Measurements from ENCODE around the gene DPY19L1. TPM values are rescaled to one million over a fixed set of nuclear protein-coding genes. Genes with fewer than 3 reads are reported as not detected.
A peak's percentile ranks its signal among the peaks of the same experiment; 100 is the strongest.
"Not testable (repeated sequence)": the region's sequence is repeated elsewhere in the genome, so short reads cannot be mapped to it uniquely, and the experiment has no call there.

Gene DPY19L1
- total RNA-seq, 1 experiment from 2014 or later: 46.8 TPM

- H3K4me3 ChIP-seq (ENCODE audit: low read depth, low read length, poor library complexity, severe bottlenecking); POLR2A ChIA-PET (ENCODE audit: low non-redundant PET); H3K9me3 ChIP-seq (ENCODE audit: low read depth, low read length, poor library complexity, severe bottlenecking); intact Hi-C loops (cut with micrococcal nuclease; ENCODE audit: unreplicated experiment); H3K27ac ChIP-seq (ENCODE audit: low read depth, low read length, poor library complexity, severe bottlenecking); BruUV-seq (replicated peaks); H3K27me3 ChIP-seq (replicated peaks; ENCODE audit: insufficient read depth, low read depth, low read length, poor library complexity); H3K4me1 ChIP-seq (ENCODE audit: insufficient read depth, low read length, poor library complexity, severe bottlenecking); H3K36me3 ChIP-seq (ENCODE audit: insufficient read depth, low read length, poor library complexity, severe bottlenecking); DNase-seq (ENCODE audit: low spot score); CTCF ChIA-PET: not testable (repeated sequence)
Observed at GRCh38 chr7:35065382-35065781, 28.1 kb upstream of the DPY19L1 start.

DNA sequence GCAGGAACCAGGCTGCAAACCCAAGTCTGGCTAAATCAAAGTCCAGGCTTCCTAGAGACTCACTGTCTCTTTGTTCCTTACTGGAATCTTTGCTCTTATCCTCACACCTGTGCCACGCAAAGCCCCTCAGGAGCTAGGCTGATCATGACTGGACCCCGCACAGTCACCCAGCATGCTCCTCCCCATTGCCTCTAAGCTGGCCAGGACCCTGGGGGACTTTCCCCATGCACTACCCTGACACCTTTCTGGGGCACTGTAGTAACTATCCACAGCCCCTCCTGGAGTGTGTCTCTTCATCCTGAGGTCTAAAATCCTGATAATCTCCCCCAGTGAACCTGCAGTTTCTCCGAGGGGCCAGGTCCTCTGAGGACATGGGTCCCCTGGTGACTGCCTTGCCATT lies 21.3 kb upstream of the DPY19L1 start:
- DNase-seq (ENCODE audit: low spot score); H3K4me1 ChIP-seq (ENCODE audit: insufficient read depth, low read length, poor library complexity, severe bottlenecking); H3K9me3 ChIP-seq (ENCODE audit: low read depth, low read length, poor library complexity, severe bottlenecking); POLR2A ChIA-PET (ENCODE audit: low non-redundant PET); H3K4me3 ChIP-seq (ENCODE audit: low read depth, low read length, poor library complexity, severe bottlenecking); CTCF ChIA-PET; H3K27ac ChIP-seq (ENCODE audit: low read depth, low read length, poor library complexity, severe bottlenecking); H3K27me3 ChIP-seq (replicated peaks; ENCODE audit: insufficient read depth, low read depth, low read length, poor library complexity); H3K36me3 ChIP-seq (ENCODE audit: insufficient read depth, low read length, poor library complexity, severe bottlenecking); BruUV-seq (replicated peaks); intact Hi-C loops (cut with micrococcal nuclease; ENCODE audit: unreplicated experiment): not testable (repeated sequence)

GRCh38 chr7:35057505-35058451 lies 20.5 kb upstream of the DPY19L1 start:
- CTCF ChIA-PET; POLR2A ChIA-PET (ENCODE audit: low non-redundant PET); H3K36me3 ChIP-seq (ENCODE audit: insufficient read depth, low read length, poor library complexity, severe bottlenecking): not testable (repeated sequence)

GRCh38 chr7:35055733-35056132 lies 18.4 kb upstream of the DPY19L1 start:
- H3K4me1 ChIP-seq (ENCODE audit: insufficient read depth, low read length, poor library complexity, severe bottlenecking); H3K36me3 ChIP-seq (ENCODE audit: insufficient read depth, low read length, poor library complexity, severe bottlenecking); H3K4me3 ChIP-seq (ENCODE audit: low read depth, low read length, poor library complexity, severe bottlenecking); CTCF ChIA-PET; POLR2A ChIA-PET (ENCODE audit: low non-redundant PET); H3K9me3 ChIP-seq (ENCODE audit: low read depth, low read length, poor library complexity, severe bottlenecking); intact Hi-C loops (cut with micrococcal nuclease; ENCODE audit: unreplicated experiment); H3K27ac ChIP-seq (ENCODE audit: low read depth, low read length, poor library complexity, severe bottlenecking); DNase-seq (ENCODE audit: low spot score); BruUV-seq (replicated peaks); H3K27me3 ChIP-seq (replicated peaks; ENCODE audit: insufficient read depth, low read depth, low read length, poor library complexity): not testable (repeated sequence)
- TF ChIP-seq, protein P1, sequence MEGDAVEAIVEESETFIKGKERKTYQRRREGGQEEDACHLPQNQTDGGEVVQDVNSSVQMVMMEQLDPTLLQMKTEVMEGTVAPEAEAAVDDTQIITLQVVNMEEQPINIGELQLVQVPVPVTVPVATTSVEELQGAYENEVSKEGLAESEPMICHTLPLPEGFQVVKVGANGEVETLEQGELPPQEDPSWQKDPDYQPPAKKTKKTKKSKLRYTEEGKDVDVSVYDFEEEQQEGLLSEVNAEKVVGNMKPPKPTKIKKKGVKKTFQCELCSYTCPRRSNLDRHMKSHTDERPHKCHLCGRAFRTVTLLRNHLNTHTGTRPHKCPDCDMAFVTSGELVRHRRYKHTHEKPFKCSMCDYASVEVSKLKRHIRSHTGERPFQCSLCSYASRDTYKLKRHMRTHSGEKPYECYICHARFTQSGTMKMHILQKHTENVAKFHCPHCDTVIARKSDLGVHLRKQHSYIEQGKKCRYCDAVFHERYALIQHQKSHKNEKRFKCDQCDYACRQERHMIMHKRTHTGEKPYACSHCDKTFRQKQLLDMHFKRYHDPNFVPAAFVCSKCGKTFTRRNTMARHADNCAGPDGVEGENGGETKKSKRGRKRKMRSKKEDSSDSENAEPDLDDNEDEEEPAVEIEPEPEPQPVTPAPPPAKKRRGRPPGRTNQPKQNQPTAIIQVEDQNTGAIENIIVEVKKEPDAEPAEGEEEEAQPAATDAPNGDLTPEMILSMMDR (conservative IDR thresholded peaks at IDR 0.05; ENCODE audit: low read depth, low read length): peak; percentile 40

More at GRCh38 chr7:35057505-35058451, 20.5 kb upstream of the DPY19L1 start:
- H3K4me1 ChIP-seq (ENCODE audit: insufficient read depth, low read length, poor library complexity, severe bottlenecking); intact Hi-C loops (cut with micrococcal nuclease; ENCODE audit: unreplicated experiment); H3K4me3 ChIP-seq (ENCODE audit: low read depth, low read length, poor library complexity, severe bottlenecking); H3K27me3 ChIP-seq (replicated peaks; ENCODE audit: insufficient read depth, low read depth, low read length, poor library complexity); BruUV-seq (replicated peaks); H3K27ac ChIP-seq (ENCODE audit: low read depth, low read length, poor library complexity, severe bottlenecking); H3K9me3 ChIP-seq (ENCODE audit: low read depth, low read length, poor library complexity, severe bottlenecking); DNase-seq (ENCODE audit: low spot score): not testable (repeated sequence)

- DNase-seq (ENCODE audit: low spot score); CTCF ChIA-PET; POLR2A ChIA-PET (ENCODE audit: low non-redundant PET); H3K27me3 ChIP-seq (replicated peaks; ENCODE audit: insufficient read depth, low read depth, low read length, poor library complexity); H3K4me1 ChIP-seq (ENCODE audit: insufficient read depth, low read length, poor library complexity, severe bottlenecking); H3K9me3 ChIP-seq (ENCODE audit: low read depth, low read length, poor library complexity, severe bottlenecking); intact Hi-C loops (cut with micrococcal nuclease; ENCODE audit: unreplicated experiment); H3K36me3 ChIP-seq (ENCODE audit: insufficient read depth, low read length, poor library complexity, severe bottlenecking); H3K4me3 ChIP-seq (ENCODE audit: low read depth, low read length, poor library complexity, severe bottlenecking); BruUV-seq (replicated peaks); H3K27ac ChIP-seq (ENCODE audit: low read depth, low read length, poor library complexity, severe bottlenecking): not testable (repeated sequence)
Observed at GRCh38 chr7:35053488-35054175, 16.3 kb upstream of the DPY19L1 start.

- BruUV-seq (replicated peaks); CTCF ChIA-PET; H3K27ac ChIP-seq (ENCODE audit: low read depth, low read length, poor library complexity, severe bottlenecking); POLR2A ChIA-PET (ENCODE audit: low non-redundant PET); DNase-seq (ENCODE audit: low spot score); intact Hi-C loops (cut with micrococcal nuclease; ENCODE audit: unreplicated experiment); H3K9me3 ChIP-seq (ENCODE audit: low read depth, low read length, poor library complexity, severe bottlenecking); H3K27me3 ChIP-seq (replicated peaks; ENCODE audit: insufficient read depth, low read depth, low read length, poor library complexity); H3K4me3 ChIP-seq (ENCODE audit: low read depth, low read length, poor library complexity, severe bottlenecking); H3K4me1 ChIP-seq (ENCODE audit: insufficient read depth, low read length, poor library complexity, severe bottlenecking); H3K36me3 ChIP-seq (ENCODE audit: insufficient read depth, low read length, poor library complexity, severe bottlenecking): not testable (repeated sequence)
Observed at GRCh38 chr7:35048390-35048789, 11.1 kb upstream of the DPY19L1 start.

- BruUV-seq (replicated peaks); H3K27ac ChIP-seq (ENCODE audit: low read depth, low read length, poor library complexity, severe bottlenecking); intact Hi-C loops (cut with micrococcal nuclease; ENCODE audit: unreplicated experiment); H3K9me3 ChIP-seq (ENCODE audit: low read depth, low read length, poor library complexity, severe bottlenecking); POLR2A ChIA-PET (ENCODE audit: low non-redundant PET); CTCF ChIA-PET; H3K27me3 ChIP-seq (replicated peaks; ENCODE audit: insufficient read depth, low read depth, low read length, poor library complexity); H3K4me3 ChIP-seq (ENCODE audit: low read depth, low read length, poor library complexity, severe bottlenecking); H3K4me1 ChIP-seq (ENCODE audit: insufficient read depth, low read length, poor library complexity, severe bottlenecking); H3K36me3 ChIP-seq (ENCODE audit: insufficient read depth, low read length, poor library complexity, severe bottlenecking); DNase-seq (ENCODE audit: low spot score): not testable (repeated sequence)
Observed at GRCh38 chr7:35047912-35048305, 10.6 kb upstream of the DPY19L1 start.

Data from A673 (cell line).